Stomach (tissue), 9 donors: ENCODE results near the gene SMG5. TPM values are rescaled to one million over a fixed set of nuclear protein-coding genes. Genes with fewer than 3 reads are reported as not detected.

ENCODE experiments used
- DNase-seq, 2 donors: peaks; one replicate each; pipeline versions ENCODE4 v3.0.0 to v3.0.0-alpha.2; 2013 to 2019
- H3K27ac ChIP-seq, 5 donors: fragments of 200-600 bp in 4 of 5; sonication (generic) in 4 of 5; one replicate each; pipeline ENCODE4 v1.5.1; 2013 to 2019; ENCODE audit warnings: mild to moderate bottlenecking in 1 of 5, moderate library complexity in 1 of 5
- H3K27me3 ChIP-seq, 3 donors: fragments of 200-600 bp; sonication (generic); one replicate each; pipeline ENCODE4 v1.5.1; 2017 to 2019; ENCODE audit warnings: mixed run types in 1 of 3
- H3K36me3 ChIP-seq, 4 donors: fragments of 200-600 bp; sonication (generic); 1 replicate in 3 of 4; 2 replicates in 1 of 4; pipeline ENCODE4 v1.5.1; 2016 to 2019
- H3K4me1 ChIP-seq, 4 donors: fragments of 200-600 bp; sonication (generic); one replicate each; pipeline ENCODE4 v1.5.1; 2016 to 2019
- H3K4me3 ChIP-seq, 4 donors: fragments of 200-600 bp; sonication (generic) in 3 of 4; one replicate each; pipeline ENCODE4 v1.5.1; 2016 to 2019; ENCODE audit warnings: mild to moderate bottlenecking in 1 of 4
- H3K9me3 ChIP-seq, 4 donors: fragments of 200-600 bp; sonication (generic); one replicate each; pipeline ENCODE4 v1.5.1; 2016 to 2019
- EP300 ChIP-seq: sonication (generic); formaldehyde crosslinking; IDR thresholded peaks from one replicate; pipeline ENCODE4 v1.6.1; 2017; ENCODE audit warnings: antibody characterized with exemption
- POLR2A ChIP-seq, 4 donors: fragments of 450-650 bp; IDR thresholded peaks; one replicate each; pipeline ENCODE4 v1.6.1; 2016; ENCODE audit warnings: antibody characterized with exemption in 4 of 4, control low read depth in 2 of 4, mild to moderate bottlenecking in 1 of 4, moderate library complexity in 1 of 4
- POLR2AphosphoS5 ChIP-seq, 3 donors: sonication (generic); formaldehyde crosslinking; IDR thresholded peaks; one replicate each; pipeline ENCODE4 v1.6.1; 2016; ENCODE audit warnings: antibody characterized with exemption in 3 of 3
- WGBS, 5 donors: extraction: QIAGEN DNeasy Blood & Tissue Kit in 3 of 5; methylation state at CpG; one replicate each; pipeline versions ENCODE4 v1.1.5 to v1.1.7; 2013 to 2018; 5-methylcytosine and 5-hydroxymethylcytosine counted together
- intact Hi-C: fragments of 100-400 bp; cut with DNase I; formaldehyde crosslinking; loops from one replicate; pipeline ENCODE4 v1.15.1; 2023; ENCODE audit warnings: low total_unique reads
- polyA plus RNA-seq, 3 donors: library from polyadenylated mRNA; stranded (reverse); fragments of 200-250 nt; gene quantifications; one replicate each; pipeline ENCODE4 v1.2.3, GENCODE V29; 2013
- total RNA-seq, 5 donors: library from RNA; depleted of rRNA; stranded (reverse); fragments of >200 nt; gene quantifications; one replicate each; pipeline versions ENCODE4 v1.1.0 to v1.2.3, GENCODE V29; 2014 to 2016
- TF ChIP-seq, protein P1 (sequence below), 7 experiments: fragments of 450-650 bp in 4 of 7; fragments of 200-600 bp in 3 of 7; sonication (generic) in 3 of 7; IDR thresholded peaks; one replicate each; pipeline ENCODE4 v1.5.1; 2016 to 2019; ENCODE audit warnings: antibody characterized with exemption in 7 of 7, control low read depth in 2 of 7, mild to moderate bottlenecking in 1 of 7
- donor health status: healthy with polysubstance abuse.
- donor health status: Bipolar disorder and iron deficiency.
- donor health status: healthy.

SMG5 gene
- total and polyA plus RNA-seq, 8 donors: 20.2 to 199 (median 36.5) TPM

DNA sequence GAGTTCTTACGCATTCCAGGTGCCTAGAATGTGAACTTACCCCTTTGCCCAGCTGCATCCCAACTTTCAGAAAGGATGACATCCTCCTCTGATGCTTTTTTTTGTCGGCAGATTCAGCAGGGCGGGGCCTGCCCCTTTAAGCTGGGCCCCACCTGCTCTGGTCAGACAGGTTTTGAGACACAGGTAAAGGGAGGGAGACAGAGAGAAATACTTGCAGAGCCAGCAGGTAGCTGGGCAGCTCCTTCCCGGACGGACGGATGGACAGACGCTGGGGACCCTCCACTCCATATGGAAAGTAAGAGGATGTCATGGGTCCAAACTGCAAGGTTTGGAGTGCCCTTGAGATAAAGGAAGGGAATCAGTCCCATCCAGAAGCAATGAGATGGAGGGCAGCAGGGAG, 1.5 kb upstream of the SMG5 start, which contains the start of gene TMEM79:
Gene TMEM79 (plus strand): TSS at position 214 of the 400 bp plus-strand sequence. CDS start 902 bp downstream, outside the sequence.
- DNase-seq: peak in 1 of 2 donors; percentile 67
- intact Hi-C loops: no loop called here
- Histone ChIP-seq H3K4me3 (peak within 1 kb of the TSS; percentile 76 to 97 (median 95)), H3K4me1 (peaks cover 24 to 50% (median 44%) of the 10 kb centered on the region in 4 donors), H3K27me3 (no peaks in the 10 kb centered on the region), H3K36me3 (peaks cover 3 to 31% (median 24%) of the 10 kb centered on the region in 4 donors), H3K27ac (peak within 1 kb of the TSS; percentile 52 to 97 (median 94)), H3K9me3 (no peaks in the 10 kb centered on the region)
- no peak for TF ChIP-seq POLR2A (IDR thresholded peaks at IDR 0.05)
- TF ChIP-seq, protein P1, sequence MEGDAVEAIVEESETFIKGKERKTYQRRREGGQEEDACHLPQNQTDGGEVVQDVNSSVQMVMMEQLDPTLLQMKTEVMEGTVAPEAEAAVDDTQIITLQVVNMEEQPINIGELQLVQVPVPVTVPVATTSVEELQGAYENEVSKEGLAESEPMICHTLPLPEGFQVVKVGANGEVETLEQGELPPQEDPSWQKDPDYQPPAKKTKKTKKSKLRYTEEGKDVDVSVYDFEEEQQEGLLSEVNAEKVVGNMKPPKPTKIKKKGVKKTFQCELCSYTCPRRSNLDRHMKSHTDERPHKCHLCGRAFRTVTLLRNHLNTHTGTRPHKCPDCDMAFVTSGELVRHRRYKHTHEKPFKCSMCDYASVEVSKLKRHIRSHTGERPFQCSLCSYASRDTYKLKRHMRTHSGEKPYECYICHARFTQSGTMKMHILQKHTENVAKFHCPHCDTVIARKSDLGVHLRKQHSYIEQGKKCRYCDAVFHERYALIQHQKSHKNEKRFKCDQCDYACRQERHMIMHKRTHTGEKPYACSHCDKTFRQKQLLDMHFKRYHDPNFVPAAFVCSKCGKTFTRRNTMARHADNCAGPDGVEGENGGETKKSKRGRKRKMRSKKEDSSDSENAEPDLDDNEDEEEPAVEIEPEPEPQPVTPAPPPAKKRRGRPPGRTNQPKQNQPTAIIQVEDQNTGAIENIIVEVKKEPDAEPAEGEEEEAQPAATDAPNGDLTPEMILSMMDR (IDR thresholded peaks at IDR 0.05): no peak
- TF ChIP-seq POLR2AphosphoS5 (IDR thresholded peaks at IDR 0.05): no peak
- TF ChIP-seq EP300: no peak
- WGBS, 5 donors: 41 to 59% (median 52%) methylated on average over 7 of the region's 7 CpGs

DNA sequence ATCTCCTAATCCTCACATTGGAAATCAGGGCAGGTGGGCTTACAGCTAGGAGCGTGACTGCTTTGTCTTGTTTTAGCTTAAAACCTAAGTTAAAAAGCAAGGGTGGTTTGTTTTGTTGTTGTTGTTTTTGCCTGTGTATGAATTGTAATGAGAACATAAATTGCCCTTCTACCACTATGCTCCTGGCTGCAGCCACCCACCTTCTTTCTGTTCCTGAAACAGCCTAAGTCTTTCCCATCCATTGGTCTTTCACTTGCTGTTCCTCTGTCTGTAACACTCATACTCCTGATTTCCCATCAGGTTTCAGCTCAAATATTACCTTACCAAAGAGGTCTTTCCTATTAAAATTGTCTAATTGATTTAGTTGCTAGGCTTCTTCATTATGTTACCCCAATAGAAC, 896 bp upstream of the SMG5 start:
- 66 to 90% (median 74%) methylated on average over 1 of the region's 1 CpG for WGBS, 5 donors

DNA sequence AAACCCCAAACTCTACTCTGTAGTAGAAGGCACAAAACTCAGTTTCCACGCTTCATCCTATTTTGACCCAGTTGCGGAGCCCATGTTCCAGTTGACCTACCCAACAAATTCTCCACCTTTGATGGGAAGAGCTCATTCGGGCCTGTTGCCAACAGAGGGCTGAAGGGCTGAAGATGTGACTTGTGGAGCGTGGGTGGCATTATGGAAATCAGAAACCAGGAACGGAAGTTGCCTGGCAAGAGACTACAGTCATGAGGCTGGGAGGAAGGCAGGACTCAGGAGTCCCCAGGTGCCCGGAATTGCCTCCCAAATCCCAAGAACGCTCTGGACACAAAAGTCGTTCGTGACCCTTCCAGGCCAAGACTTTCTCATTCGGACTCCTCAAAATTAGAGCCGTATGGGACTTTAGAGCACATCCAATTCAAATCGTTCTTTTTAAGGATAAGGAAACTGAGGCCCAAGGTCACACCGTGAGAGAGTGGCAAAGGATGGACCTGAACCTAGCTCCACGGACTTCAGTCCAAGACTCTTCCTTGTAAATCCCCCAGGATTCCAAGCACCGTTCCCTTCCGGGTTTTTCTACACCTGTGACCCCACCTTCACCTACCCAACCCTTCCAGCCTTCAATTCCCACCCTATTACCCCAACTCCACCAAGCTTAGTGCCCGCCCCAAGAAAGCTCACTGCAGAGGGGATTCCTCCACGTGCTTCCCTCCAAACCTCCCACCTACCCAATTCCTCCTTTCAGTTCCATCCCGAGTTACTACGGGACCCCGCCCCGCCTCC, 739 bp downstream of the SMG5 start:
- 7 to 9% (median 8%) methylated on average over 20 to 22 of the region's 22 CpGs for WGBS, 5 donors
- peak in 1 of 2 donors; percentile 81 for DNase-seq
- peak overlapping the region; percentile 91 to 97 (median 94) for H3K27ac ChIP-seq

More for the DNA sequence above, 896 bp upstream of the SMG5 start:
- DNase-seq: no peak
- Histone ChIP-seq H3K36me3 (peaks cover 8 to 31% (median 26%) of the 10 kb centered on the region in 4 donors), H3K27me3 (no peaks in the 10 kb centered on the region), H3K4me1 (peaks cover 24 to 50% (median 44%) of the 10 kb centered on the region in 4 donors), H3K4me3 (peak overlapping the region; percentile 76 to 97 (median 95)), H3K9me3 (no peaks in the 10 kb centered on the region), H3K27ac (peak overlapping the region in 4 of 5 donors; percentile 93 to 97 (median 94))
- TF ChIP-seq, protein P1 (IDR thresholded peaks at IDR 0.05): no peak
- no peak for TF ChIP-seq EP300
- TF ChIP-seq POLR2AphosphoS5 (IDR thresholded peaks at IDR 0.05): no peak
- no peak for TF ChIP-seq POLR2A (IDR thresholded peaks at IDR 0.05)
- intact Hi-C loops: no loop called here

DNA sequence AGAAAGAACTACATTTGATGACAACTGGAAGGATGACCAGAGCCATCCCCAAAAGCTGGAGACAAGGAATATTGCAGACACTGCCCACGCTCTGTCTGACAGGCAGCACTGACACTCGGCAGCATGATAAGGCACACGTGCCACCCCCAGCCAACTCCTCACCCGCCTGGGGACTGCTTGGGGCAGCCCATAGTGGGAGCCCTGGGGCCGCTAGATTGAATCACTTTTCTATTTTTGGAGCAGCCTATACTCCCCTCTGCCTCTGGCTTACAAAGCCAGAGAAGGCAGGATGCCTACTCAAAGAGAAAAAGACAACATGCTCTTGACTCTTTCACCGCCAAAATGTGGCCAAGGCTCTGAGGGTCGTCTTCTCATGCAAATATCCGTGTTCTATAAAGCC, 1.3 kb downstream of the SMG5 start:
- peak in 1 of 2 donors; percentile 46 for DNase-seq
- TF ChIP-seq EP300 (no peak), POLR2AphosphoS5 (IDR thresholded peaks at IDR 0.05) (no peak), POLR2A (IDR thresholded peaks at IDR 0.05) (no peak)
- TF ChIP-seq, protein P1 (IDR thresholded peaks at IDR 0.05): no peak
- peaks cover 27 to 46% (median 39%) of the 10 kb centered on the region in 4 donors for H3K36me3 ChIP-seq
- intact Hi-C loops: no loop called here
- no peaks in the 10 kb centered on the region for H3K9me3 ChIP-seq
- H3K27me3 ChIP-seq: no peaks in the 10 kb centered on the region
- H3K4me3 ChIP-seq: peak overlapping the region; percentile 76 to 97 (median 95)
- peaks cover 24 to 50% (median 47%) of the 10 kb centered on the region in 4 donors for H3K4me1 ChIP-seq
- H3K27ac ChIP-seq: peak overlapping the region in 3 of 5 donors; percentile 93 to 95 (median 94)
- 10 to 26% (median 13%) methylated on average over 8 of the region's 8 CpGs for WGBS, 5 donors

More for the DNA sequence above, 739 bp downstream of the SMG5 start:
- peaks cover 24 to 50% (median 46%) of the 10 kb centered on the region in 4 donors for H3K4me1 ChIP-seq
- intact Hi-C loops: no loop called here
- peaks cover 21 to 43% (median 38%) of the 10 kb centered on the region in 4 donors for H3K36me3 ChIP-seq
- H3K9me3 ChIP-seq: no peaks in the 10 kb centered on the region
- H3K4me3 ChIP-seq: peak overlapping the region; percentile 76 to 97 (median 95)
- no peaks in the 10 kb centered on the region for H3K27me3 ChIP-seq
- TF ChIP-seq POLR2AphosphoS5 (IDR thresholded peaks at IDR 0.05) (no peak), EP300 (no peak), POLR2A (IDR thresholded peaks at IDR 0.05) (no peak)
- TF ChIP-seq, protein P1 (IDR thresholded peaks at IDR 0.05): no peak
